Neural cell (in vitro differentiated cells): ENCODE data around the gene IRAK2. TPM values are rescaled to one million over a fixed set of nuclear protein-coding genes. Genes with fewer than 3 reads are reported as not detected.

ENCODE experiments used
- H2AFZ ChIP-seq: fragments of 200-600, 300-800 bp; sonication (generic), shearing (Covaris generic); 2 replicates; pipeline ENCODE4 v1.6.0; 2014; ENCODE audit warnings: low read depth, mild to moderate bottlenecking, antibody characterized with exemption, low read length, moderate library complexity
- H3F3A ChIP-seq: fragments of 200-600 bp; shearing (Covaris generic); 2 replicates; pipeline ENCODE4 v1.6.1; 2016; ENCODE audit warnings: mild to moderate bottlenecking, moderate library complexity, mixed read lengths, antibody characterized with exemption, low read length; ENCODE audit not compliant: insufficient read depth, poor library complexity, severe bottlenecking
- H3K27ac ChIP-seq: fragments of 200-600, 300-800 bp; sonication (generic), shearing (Covaris generic); 2 replicates; pipeline ENCODE4 v1.5.1; 2014; ENCODE audit warnings: mild to moderate bottlenecking, low read length, moderate library complexity
- H3K27me3 ChIP-seq: fragments of 300-800, 200-600 bp; sonication (generic), shearing (Covaris generic); 2 replicates; pipeline ENCODE4 v1.6.0; 2014; ENCODE audit warnings: mild to moderate bottlenecking, low read depth, low read length, moderate library complexity; ENCODE audit not compliant: insufficient read depth
- H3K36me3 ChIP-seq: fragments of 300-800, 200-600 bp; sonication (generic), shearing (Covaris generic); 2 replicates; pipeline ENCODE4 v1.5.1; 2014; ENCODE audit warnings: mild to moderate bottlenecking, antibody characterized with exemption, low read length, moderate library complexity; ENCODE audit not compliant: insufficient read depth
- H3K4me2 ChIP-seq: fragments of 300-800, 200-600 bp; sonication (generic), shearing (Covaris generic); 2 replicates; pipeline ENCODE4 v1.6.0; 2014; ENCODE audit warnings: mild to moderate bottlenecking, low read length
- H3K4me3 ChIP-seq: fragments of 300-800, 200-600 bp; sonication (generic), shearing (Covaris generic); 2 replicates; pipeline ENCODE4 v1.5.1; 2014; ENCODE audit warnings: mild to moderate bottlenecking, low read length, moderate library complexity
- H3K79me2 ChIP-seq: fragments of 200-600 bp; shearing (Covaris generic); replicated peaks from 2 replicates; pipeline ENCODE4 v1.6.0; 2014; ENCODE audit warnings: mild to moderate bottlenecking, low read length, moderate library complexity; ENCODE audit not compliant: insufficient read depth
- H3K9ac ChIP-seq: fragments of 300-800, 200-600 bp; sonication (generic), shearing (Covaris generic); 2 replicates; pipeline ENCODE4 v1.6.1; 2016; ENCODE audit warnings: mild to moderate bottlenecking, low read length, mixed read lengths
- H3K9me2 ChIP-seq: fragments of 200-600 bp; shearing (Covaris generic); 2 replicates; pipeline ENCODE4 v1.6.1; 2016; ENCODE audit warnings: mild to moderate bottlenecking, low read length, mixed read lengths; ENCODE audit not compliant: insufficient read depth
- H3K9me3 ChIP-seq: fragments of 200-600, 300-800 bp; sonication (generic), shearing (Covaris generic); 2 replicates; pipeline ENCODE4 v1.6.1; 2016; ENCODE audit warnings: mild to moderate bottlenecking, mixed run types, low read length, moderate library complexity, mixed read lengths
- H4K20me1 ChIP-seq: fragments of 200-600 bp; shearing (Covaris generic); 2 replicates; pipeline ENCODE4 v1.6.1; 2016; ENCODE audit warnings: mild to moderate bottlenecking, mixed run types; ENCODE audit not compliant: insufficient read depth
- EP300 ChIP-seq: fragments of 450-650 bp; conservative IDR thresholded peaks from 2 replicates; pipeline ENCODE4 v1.6.1; 2014; ENCODE audit warnings: antibody characterized with exemption, mild to moderate bottlenecking, moderate library complexity; ENCODE audit not compliant: poor library complexity, severe bottlenecking
- EZH2 ChIP-seq: fragments of 200-600, 300-800 bp; shearing (Covaris generic), sonication (generic); IDR thresholded peaks from 2 replicates; pipeline ENCODE4 v1.6.1; 2014; ENCODE audit warnings: antibody characterized with exemption, low read length, borderline replicate concordance, mild to moderate bottlenecking; ENCODE audit not compliant: insufficient read depth, poor library complexity, severe bottlenecking
- MXI1 ChIP-seq: fragments of 450-650 bp; conservative IDR thresholded peaks from 2 replicates; pipeline ENCODE4 v1.6.1; 2014; ENCODE audit warnings: antibody characterized with exemption, mild to moderate bottlenecking; ENCODE audit not compliant: poor library complexity, severe bottlenecking
- POLR2AphosphoS5 ChIP-seq: IDR thresholded peaks from 2 replicates; pipeline ENCODE4 v1.6.1; 2012
- RAD21 ChIP-seq: fragments of 450-650 bp; conservative IDR thresholded peaks from 2 replicates; pipeline ENCODE4 v1.6.1; 2014; ENCODE audit warnings: antibody characterized with exemption, mild to moderate bottlenecking, moderate library complexity
- SMC3 ChIP-seq: fragments of 450-650 bp; conservative IDR thresholded peaks from 2 replicates; pipeline ENCODE4 v1.6.1; 2014; ENCODE audit warnings: antibody characterized with exemption, mild to moderate bottlenecking, moderate library complexity; ENCODE audit not compliant: poor library complexity
- TAF1 ChIP-seq: IDR thresholded peaks from 2 replicates; pipeline ENCODE4 v1.6.1; 2012; ENCODE audit warnings: low read depth
- polyA plus RNA-seq: library from polyadenylated mRNA; depleted of rRNA; stranded (reverse); fragments of >200 nt; gene quantifications from 2 replicates; pipeline ENCODE4 v1.2.3, GENCODE V29; 2014
- TF ChIP-seq, protein P1 (sequence below): fragments of 450-650 bp; IDR thresholded peaks from 2 replicates; pipeline ENCODE4 v1.5.1; 2014; ENCODE audit warnings: antibody characterized with exemption, mild to moderate bottlenecking, moderate library complexity; ENCODE audit not compliant: poor library complexity, severe bottlenecking
- TF ChIP-seq, protein P2 (sequence below): IDR thresholded peaks from 2 replicates; pipeline ENCODE4 v1.6.1; 2012; ENCODE audit warnings: borderline replicate concordance

The IRAK2 gene
- polyA plus RNA-seq, 1 donor from 2014 or later = 0.84 TPM

DNA sequence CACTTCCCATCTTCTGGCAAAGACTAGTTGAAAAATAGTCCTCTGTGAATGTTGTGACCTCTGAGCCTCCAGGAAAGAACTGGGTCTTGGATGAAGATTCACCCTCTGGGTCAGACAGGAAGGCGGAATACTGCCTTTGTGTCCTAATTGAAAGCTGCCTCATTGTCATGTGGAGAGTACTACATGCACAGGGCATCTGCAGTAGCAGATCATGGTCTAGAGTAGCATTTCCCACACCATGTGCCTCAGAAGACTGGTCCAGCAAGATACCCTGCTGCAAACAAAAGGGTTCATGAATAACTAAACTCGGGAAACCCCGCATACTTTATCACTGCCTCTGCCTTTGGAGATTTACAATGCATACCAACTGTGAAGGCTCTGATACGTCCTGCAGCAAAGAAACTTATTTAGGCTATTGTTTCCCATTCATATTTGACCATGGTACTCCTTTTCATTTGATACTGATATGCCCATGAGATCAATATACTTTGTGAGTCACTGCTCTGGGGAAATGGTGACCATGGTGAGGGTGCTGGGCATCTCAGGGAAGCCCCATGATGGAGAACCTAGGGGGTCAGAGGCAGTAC is 22.7 kb downstream of the IRAK2 start:
- H3K9me3 ChIP-seq = no peaks in the 10 kb centered on the region
- no peak overlapping the region for H3K4me3 ChIP-seq
- no peaks in the 10 kb centered on the region for H3K36me3 ChIP-seq
- no peak overlapping the region for H3K4me2 ChIP-seq
- H4K20me1 ChIP-seq = no peaks in the 10 kb centered on the region
- no peaks in the 10 kb centered on the region for H3K27me3 ChIP-seq
- H3F3A ChIP-seq = no peaks in the 10 kb centered on the region
- no peak overlapping the region for H3K27ac ChIP-seq
- no peak overlapping the region for H2AFZ ChIP-seq
- H3K9me2 ChIP-seq = no peaks in the 10 kb centered on the region
- TF ChIP-seq RAD21 = no peak
- no peak for TF ChIP-seq TAF1
- no peak for TF ChIP-seq POLR2AphosphoS5
- TF ChIP-seq, protein P1, sequence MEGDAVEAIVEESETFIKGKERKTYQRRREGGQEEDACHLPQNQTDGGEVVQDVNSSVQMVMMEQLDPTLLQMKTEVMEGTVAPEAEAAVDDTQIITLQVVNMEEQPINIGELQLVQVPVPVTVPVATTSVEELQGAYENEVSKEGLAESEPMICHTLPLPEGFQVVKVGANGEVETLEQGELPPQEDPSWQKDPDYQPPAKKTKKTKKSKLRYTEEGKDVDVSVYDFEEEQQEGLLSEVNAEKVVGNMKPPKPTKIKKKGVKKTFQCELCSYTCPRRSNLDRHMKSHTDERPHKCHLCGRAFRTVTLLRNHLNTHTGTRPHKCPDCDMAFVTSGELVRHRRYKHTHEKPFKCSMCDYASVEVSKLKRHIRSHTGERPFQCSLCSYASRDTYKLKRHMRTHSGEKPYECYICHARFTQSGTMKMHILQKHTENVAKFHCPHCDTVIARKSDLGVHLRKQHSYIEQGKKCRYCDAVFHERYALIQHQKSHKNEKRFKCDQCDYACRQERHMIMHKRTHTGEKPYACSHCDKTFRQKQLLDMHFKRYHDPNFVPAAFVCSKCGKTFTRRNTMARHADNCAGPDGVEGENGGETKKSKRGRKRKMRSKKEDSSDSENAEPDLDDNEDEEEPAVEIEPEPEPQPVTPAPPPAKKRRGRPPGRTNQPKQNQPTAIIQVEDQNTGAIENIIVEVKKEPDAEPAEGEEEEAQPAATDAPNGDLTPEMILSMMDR = no peak
- no peak for TF ChIP-seq MXI1
- TF ChIP-seq, protein P2, sequence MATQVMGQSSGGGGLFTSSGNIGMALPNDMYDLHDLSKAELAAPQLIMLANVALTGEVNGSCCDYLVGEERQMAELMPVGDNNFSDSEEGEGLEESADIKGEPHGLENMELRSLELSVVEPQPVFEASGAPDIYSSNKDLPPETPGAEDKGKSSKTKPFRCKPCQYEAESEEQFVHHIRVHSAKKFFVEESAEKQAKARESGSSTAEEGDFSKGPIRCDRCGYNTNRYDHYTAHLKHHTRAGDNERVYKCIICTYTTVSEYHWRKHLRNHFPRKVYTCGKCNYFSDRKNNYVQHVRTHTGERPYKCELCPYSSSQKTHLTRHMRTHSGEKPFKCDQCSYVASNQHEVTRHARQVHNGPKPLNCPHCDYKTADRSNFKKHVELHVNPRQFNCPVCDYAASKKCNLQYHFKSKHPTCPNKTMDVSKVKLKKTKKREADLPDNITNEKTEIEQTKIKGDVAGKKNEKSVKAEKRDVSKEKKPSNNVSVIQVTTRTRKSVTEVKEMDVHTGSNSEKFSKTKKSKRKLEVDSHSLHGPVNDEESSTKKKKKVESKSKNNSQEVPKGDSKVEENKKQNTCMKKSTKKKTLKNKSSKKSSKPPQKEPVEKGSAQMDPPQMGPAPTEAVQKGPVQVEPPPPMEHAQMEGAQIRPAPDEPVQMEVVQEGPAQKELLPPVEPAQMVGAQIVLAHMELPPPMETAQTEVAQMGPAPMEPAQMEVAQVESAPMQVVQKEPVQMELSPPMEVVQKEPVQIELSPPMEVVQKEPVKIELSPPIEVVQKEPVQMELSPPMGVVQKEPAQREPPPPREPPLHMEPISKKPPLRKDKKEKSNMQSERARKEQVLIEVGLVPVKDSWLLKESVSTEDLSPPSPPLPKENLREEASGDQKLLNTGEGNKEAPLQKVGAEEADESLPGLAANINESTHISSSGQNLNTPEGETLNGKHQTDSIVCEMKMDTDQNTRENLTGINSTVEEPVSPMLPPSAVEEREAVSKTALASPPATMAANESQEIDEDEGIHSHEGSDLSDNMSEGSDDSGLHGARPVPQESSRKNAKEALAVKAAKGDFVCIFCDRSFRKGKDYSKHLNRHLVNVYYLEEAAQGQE = no peak
- TF ChIP-seq SMC3 = no peak
- no peak for TF ChIP-seq EZH2
- TF ChIP-seq EP300 = no peak
- H3K79me2 ChIP-seq = no peaks in the 10 kb centered on the region
- H3K9ac ChIP-seq = no peak overlapping the region

DNA sequence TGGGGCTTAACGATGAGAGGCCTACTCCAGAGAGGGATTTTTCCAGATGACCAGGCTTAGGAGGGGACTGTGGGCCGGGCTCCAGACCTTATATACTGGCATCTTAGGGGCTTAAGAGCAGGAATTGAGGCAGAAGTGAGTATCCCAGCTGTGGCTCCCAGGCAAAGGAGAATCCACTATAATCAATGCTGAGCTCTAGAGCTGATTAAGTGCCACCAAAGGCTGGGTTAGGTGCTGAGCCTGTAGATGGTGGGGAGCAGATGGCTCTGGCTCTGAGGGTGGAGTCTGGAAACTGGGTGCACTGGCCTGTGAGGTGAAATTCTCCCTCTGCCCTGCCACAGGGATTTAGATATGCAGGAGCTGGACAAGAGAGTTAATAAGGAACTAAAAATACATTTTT is 23.2 kb downstream of the IRAK2 start:
- Histone ChIP-seq H3K4me3 (no peak overlapping the region), H3K27ac (no peak overlapping the region), H3F3A (no peaks in the 10 kb centered on the region), H3K27me3 (no peaks in the 10 kb centered on the region), H3K9ac (no peak overlapping the region), H3K79me2 (no peaks in the 10 kb centered on the region), H2AFZ (no peak overlapping the region), H4K20me1 (no peaks in the 10 kb centered on the region), H3K9me2 (no peaks in the 10 kb centered on the region), H3K36me3 (no peaks in the 10 kb centered on the region), H3K4me2 (no peak overlapping the region), H3K9me3 (no peaks in the 10 kb centered on the region)
- no peak for TF ChIP-seq EP300
- TF ChIP-seq, protein P1 = no peak
- no peak for TF ChIP-seq EZH2
- TF ChIP-seq SMC3 = no peak
- TF ChIP-seq MXI1 = no peak
- TF ChIP-seq RAD21 = no peak
- TF ChIP-seq POLR2AphosphoS5 = no peak
- TF ChIP-seq, protein P2 = no peak
- no peak for TF ChIP-seq TAF1
